ENCODE results near the gene PEF1.

The PEF1 gene

DNA sequence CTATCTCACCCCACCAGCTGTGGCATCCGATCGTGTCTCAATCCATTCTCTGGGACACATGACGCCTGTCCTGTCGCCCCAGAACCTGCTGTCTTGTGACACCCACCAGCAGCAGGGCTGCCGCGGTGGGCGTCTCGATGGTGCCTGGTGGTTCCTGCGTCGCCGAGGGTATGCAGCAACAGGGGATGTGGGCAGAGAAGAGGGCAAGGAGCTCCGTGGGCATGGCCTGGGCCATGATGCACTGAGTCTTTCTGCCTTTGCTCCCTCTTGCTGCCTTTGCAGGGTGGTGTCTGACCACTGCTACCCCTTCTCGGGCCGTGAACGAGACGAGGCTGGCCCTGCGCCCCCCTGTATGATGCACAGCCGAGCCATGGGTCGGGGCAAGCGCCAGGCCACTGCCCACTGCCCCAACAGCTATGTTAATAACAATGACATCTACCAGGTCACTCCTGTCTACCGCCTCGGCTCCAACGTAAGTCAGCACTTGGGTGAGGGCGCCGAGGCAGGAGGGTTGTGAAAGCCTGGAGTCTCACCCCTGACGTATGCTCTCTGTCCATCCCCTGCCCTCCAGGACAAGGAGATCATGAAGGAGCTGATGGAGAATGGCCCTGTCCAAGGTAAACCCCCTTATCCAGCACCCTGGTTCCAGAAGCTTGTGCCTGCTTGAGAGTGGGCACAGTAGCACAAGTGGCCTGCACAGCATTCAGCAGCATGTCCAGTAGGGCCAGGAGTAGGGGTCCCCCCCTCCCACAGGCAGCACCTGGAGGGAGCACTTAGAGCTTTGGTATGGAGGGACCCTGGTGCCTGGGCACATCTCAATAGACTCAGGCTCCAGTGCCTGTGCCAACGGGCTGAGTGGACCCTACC is 59.6 kb downstream of the PEF1 start:
- DNase-seq (ENCODE audit: low read depth in 2 of 2): no peak

DNA sequence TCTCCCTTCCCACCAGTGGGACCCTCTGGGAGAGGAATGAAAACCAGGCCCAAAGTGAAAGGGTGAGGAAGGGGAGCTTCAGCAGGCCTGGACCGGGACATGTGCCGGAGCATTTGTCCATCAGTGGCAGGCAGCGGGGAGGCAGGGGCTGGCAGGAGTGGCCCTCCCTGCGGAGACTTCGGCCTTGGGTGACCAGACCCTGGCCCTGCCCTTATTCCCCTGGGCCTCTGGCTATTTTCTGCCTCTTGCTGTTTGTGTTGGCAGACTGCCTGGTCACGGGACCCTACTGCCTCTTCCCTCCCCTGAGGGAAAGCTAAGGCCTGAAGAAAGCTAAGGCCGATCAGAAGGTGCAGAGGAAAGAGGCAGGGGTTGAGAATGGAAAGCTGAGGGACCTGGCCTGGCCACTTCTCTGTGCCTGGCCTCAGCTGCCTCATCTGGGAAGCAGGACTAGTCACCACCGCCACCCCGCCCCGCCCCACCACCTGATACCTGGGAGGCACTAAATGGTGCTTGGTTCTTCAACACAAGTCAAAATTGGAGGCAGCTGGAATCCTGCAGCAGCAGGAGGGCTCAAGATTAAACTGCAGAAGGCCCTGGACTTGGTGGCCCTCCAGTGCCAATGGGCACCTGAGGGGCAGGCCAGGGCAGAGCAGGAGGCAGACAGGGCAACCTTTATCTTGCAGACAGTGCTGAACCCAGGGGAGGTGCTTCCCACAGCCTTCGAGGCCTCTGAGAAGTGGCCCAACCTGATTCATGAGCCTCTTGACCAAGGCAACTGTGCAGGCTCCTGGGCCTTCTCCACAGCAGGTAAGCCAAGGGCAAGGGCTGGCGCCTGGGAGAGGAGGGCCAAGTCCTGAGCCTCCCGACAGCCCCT is 60.4 kb downstream of the PEF1 start:
- DNase-seq (ENCODE audit: low read depth in 2 of 2): no peak

DNA sequence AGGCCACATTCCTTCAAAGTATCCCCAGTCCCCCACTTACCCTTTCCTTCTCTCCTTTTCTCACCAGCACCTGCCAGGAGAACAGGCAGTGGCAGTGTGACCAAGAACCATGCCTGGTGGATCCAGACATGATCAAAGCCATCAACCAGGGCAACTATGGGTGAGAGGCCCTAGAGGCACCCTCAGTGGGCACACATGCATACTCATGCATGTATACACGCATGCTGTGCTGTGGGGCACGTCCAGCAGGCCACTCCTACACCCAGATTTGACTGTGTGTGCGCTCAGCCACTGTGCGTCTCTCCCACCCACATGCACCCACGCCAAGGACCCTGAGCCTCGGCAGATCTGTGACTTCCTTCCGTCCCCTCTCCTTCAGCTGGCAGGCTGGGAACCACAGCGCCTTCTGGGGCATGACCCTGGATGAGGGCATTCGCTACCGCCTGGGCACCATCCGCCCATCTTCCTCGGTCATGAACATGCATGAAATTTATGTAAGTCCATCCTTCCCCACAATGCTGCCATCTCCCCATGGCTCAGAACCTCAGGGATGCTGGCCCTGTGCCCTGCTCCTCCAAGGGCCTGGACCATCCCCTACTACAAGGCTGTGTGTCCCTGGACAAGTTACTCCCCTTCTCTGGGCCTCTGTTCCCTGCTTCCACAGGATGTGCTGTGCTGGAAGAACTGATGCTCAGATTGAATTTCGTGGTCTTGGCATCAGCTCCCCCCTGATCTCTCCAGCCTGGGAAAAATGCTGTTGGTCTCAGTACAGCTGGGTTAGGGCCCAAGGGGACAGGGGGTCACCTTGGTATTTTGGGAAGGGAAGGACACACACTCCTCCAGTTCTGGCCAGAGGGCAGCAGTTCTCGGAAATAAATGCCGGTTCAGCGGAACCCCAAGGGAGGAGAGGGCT is 61.3 kb downstream of the PEF1 start:
- DNase-seq (ENCODE audit: low read depth in 2 of 2): no peak

DNA sequence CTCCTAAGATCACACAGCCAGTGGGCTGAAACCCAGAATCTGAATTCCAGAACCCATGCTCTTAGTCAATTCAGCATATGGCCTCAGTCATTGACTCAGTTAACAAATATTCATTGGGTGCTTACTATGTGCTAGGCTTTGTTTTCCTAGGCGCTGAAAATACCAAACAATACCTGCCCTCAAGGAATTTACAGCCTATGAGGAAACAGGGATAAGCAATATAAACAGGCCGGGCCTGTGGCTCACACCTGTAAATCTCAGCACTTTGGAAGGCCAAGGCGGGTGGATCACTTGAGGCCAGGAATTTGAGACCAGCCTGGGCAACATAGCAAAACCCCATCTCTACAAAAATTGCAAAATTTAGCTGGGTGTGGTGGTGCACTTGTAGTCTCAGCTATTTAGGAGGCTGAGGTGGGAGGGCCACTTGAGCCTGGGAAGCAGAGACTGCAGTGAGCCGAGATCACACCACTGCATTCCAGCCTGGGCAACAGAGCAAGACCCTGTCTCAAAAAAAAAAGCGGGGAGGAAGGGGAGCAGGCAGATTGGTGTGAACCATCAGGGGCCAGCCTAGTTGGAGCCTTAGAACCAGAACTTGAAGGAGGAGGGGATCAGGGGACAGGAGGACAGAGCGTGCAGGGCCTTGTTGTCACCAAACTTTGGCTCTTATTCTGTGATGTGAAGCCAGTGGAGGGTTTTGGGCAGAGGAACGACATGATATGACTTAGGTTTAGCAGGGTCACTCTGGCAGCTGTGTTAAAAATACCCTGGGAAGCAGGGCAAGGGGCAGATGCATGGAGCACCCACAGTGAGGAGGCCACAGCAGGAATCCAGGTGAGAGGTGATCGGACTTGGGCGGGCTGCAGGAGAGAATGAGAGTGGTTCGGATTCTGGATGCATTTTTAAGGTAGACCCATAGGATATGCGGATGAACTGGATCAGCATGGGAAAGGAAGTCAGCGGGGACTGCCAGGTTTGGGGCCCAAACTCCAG is 62.6 kb downstream of the PEF1 start:
- DNase-seq (ENCODE audit: low read depth in 2 of 2): no peak

DNA sequence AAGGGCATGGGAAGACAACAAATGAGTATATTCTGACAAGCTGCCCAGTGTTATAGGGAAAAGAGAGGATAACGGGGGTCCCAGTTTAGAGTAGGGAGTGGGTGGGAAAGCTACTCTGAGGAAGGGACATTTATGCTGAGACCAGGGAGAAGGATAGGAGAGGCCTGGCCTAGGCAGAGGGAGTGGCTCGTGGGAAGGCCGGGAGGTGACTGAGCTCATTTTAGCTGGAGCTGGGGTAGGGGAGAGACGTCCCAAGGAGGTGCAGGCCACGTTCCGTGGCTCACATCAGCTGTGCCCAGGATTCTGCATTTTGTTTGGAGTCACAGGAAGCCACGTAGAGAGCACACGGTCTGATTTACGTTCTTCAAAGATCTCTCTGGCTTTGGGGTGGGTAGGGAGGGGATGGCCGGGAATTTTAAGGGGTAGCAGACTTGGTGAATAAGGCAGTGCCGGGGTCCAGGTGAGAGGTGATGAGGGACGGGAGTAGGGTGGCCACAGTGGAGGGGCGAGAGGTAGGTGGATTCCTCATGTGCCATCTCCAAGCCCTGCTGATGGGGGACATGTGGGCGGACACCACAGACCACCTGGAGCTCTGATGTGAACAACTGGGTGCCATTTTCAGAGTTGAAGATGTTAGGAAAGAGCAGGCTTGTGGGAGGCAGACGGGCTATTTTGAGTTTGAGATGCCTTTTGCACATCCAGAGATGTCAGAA is 63.6 kb downstream of the PEF1 start:
- no peak for DNase-seq (ENCODE audit: low read depth in 2 of 2)

DNA sequence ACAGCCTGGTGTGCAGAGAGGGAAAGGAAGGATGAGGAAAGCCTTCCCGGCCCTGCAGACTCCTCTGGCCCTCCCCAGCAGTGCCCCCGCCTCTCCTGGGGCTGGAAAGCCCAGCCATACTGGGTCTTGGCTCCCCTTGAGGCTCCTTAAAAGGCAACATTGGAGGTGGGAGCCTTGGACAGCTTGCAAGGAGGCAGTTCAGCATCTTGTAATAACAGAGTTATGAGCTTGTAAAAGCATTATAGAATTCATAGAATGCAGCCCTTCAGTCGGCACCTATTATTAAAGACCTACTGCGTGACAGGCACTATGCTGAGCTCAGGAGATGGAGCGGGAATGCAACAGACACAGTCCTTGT is 64.2 kb downstream of the PEF1 start:
- DNase-seq (ENCODE audit: low read depth in 2 of 2): no peak

Measured in stimulated activated CD8-positive, alpha-beta memory T cell treated with anti-CD3 and anti-CD28 coated beads, Interleukin-2, amount 100 ng/mL, for 1 hour (primary cell).